Fibroblast of pulmonary artery (primary cell): ENCODE results near the gene CLCN4.

Experiments
- DNase-seq: peaks from one replicate; pipeline ENCODE4 v3.0.0-alpha.2; 2010; ENCODE audit warnings: low read depth
- H3K4me3 ChIP-seq: replicated peaks from 2 replicates; pipeline ENCODE4 v1.5.1; 2011; ENCODE audit warnings: low read depth, mild to moderate bottlenecking, control low read depth, low read length, moderate library complexity
- CTCF ChIP-seq: IDR thresholded peaks from 2 replicates; pipeline ENCODE4 v1.5.1; 2011; ENCODE audit warnings: mild to moderate bottlenecking, control low read depth, low read length, inconsistent platforms; ENCODE audit errors: missing control alignments

The CLCN4 gene

GRCh38 chrX:10212395-10212794 lies 55.6 kb downstream of the CLCN4 start:
- TF ChIP-seq CTCF = no peak
- DNase-seq = no peak

GRCh38 chrX:10213716-10214115 lies 56.9 kb downstream of the CLCN4 start:
- no peak overlapping the region for H3K4me3 ChIP-seq
- no peak for DNase-seq
- TF ChIP-seq CTCF = no peak

More at GRCh38 chrX:10212395-10212794, 55.6 kb downstream of the CLCN4 start:
- H3K4me3 ChIP-seq = no peak overlapping the region

GRCh38 chrX:10216208-10216607 lies 59.4 kb downstream of the CLCN4 start:
- DNase-seq = no peak
- no peak for TF ChIP-seq CTCF
- no peak overlapping the region for H3K4me3 ChIP-seq

GRCh38 chrX:10217198-10217597 lies 60.4 kb downstream of the CLCN4 start:
- no peak for TF ChIP-seq CTCF
- DNase-seq = no peak
- no peak overlapping the region for H3K4me3 ChIP-seq

- H3K4me3 ChIP-seq = no peak overlapping the region
- no peak for TF ChIP-seq CTCF
- no peak for DNase-seq
Observed at GRCh38 chrX:10221651-10222050, 64.9 kb downstream of the CLCN4 start.

GRCh38 chrX:10223276-10223675 lies 66.5 kb downstream of the CLCN4 start:
- no peak for TF ChIP-seq CTCF
- DNase-seq = no peak
- H3K4me3 ChIP-seq = no peak overlapping the region

- no peak for DNase-seq
- TF ChIP-seq CTCF = no peak
Observed at GRCh38 chrX:10223781-10224180, 67.0 kb downstream of the CLCN4 start.

More at GRCh38 chrX:10223781-10224180, 67.0 kb downstream of the CLCN4 start:
- no peak overlapping the region for H3K4me3 ChIP-seq
